GM19372 (cell line): ENCODE results near the gene ZNF580.

Experiments used
- ATAC-seq: cut with Tn5 transposase; IDR thresholded peaks from one replicate; pipeline ENCODE4 v1.9.1; 2021; ENCODE audit warnings: mild to moderate bottlenecking, low read depth, moderate library complexity; ENCODE audit not compliant: unreplicated experiment

Gene ZNF580

DNA sequence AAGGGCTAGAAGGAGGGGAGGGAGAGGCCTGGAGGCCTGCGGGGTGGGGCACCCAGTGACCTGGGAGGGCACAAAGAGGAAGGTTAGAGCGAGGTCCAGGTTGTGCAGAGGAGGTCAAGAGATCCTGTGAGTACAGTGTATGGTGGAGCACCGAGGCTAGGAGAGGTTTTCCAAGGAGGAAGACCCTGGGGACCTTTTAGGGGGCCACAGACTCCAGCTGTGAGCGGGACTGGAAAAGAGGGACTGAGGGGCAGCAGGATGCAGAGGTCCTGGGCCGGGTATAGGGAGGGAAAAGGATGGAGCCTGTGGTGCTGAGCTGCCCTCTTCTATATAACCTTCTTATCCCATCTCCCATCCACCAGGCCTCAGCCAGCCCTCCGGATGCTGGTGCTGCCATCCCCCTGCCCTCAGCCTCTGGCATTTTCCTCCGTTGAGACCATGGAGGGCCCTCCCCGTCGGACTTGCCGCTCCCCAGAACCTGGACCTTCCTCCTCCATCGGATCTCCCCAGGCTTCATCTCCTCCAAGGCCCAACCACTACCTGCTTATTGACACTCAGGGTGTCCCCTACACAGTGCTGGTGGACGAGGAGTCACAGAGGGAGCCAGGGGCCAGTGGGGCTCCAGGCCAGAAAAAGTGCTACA lies 3.5 kb downstream of the ZNF580 start:
- ATAC-seq: no peak

GRCh38 chr19:55644842-55645511 lies 4.2 kb downstream of the ZNF580 start:
- ATAC-seq: no peak

DNA sequence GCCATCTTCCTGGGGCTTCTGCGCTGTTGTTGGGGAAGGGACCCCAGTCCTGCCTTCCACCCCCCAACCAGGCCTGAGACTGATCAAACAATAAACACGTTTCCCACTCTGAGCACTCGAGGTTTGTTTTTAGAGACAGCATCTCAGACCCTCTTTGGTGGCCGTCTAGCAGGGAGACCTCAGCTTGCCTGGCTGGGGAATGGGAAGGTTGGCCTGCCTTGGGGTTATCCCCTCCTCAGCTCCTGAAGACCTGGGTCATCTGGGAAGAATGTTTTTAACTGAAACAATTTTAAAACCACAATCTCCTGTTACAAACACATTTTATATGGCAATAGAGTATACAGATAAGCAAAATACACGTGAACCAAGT lies 4.7 kb downstream of the ZNF580 start:
- ATAC-seq: no peak

- ATAC-seq: no peak
These were observed 6.3 kb downstream of the ZNF580 start for GRCh38 chr19:55646889-55647731.

DNA sequence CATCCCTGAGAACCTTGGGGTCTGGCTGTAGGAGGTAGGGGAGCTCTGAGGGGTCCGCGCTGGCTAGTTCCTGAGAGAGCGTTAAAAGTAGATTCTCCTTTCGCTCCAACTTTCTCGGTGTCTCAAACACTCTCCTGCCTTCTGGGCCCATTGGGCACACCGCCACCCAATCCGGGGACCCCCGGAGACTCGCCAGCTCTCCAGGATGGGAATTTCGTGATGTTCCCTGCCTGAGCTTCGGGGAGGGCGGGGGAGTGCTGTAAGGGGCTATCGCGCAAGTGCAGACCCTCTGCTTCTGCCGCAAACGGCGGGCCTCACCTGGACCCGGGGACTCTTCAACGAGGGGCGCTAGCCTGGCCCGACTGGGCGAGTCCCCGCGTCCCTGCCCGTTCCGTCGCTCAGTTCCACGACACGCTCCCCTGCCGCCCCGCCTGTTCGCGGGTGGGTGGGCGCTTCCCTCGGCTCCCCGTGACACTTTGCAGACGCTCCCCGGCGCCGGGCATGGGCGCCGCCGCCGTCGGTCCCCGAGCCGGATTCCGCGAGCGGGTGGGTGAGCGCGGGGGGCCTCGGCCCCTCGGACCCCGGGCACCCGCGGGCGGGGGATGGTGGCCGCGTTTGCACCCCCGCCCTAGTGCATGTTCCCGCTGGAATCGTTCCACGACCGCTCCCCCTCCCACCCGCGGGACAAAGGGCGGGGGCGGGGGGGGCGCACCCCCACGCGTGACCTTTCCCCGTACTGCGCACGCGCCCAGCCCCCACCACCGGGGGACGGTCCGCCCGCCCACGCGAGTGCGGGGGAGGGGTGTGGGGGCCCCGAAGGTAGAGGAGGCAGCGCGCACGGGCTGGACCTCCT lies 7.2 kb downstream of the ZNF580 start, which contains the start of gene CCDC106:
TSS of gene CCDC106 (plus strand) at position 481 of the 853 bp plus-strand sequence. CDS start 835 bp downstream, outside the sequence.
- no peak for ATAC-seq

- ATAC-seq: no peak
These were observed 7.9 kb downstream of the ZNF580 start for GRCh38 chr19:55648585-55649267.

GRCh38 chr19:55649268-55650125 lies 8.7 kb downstream of the ZNF580 start:
- ATAC-seq: no peak

DNA sequence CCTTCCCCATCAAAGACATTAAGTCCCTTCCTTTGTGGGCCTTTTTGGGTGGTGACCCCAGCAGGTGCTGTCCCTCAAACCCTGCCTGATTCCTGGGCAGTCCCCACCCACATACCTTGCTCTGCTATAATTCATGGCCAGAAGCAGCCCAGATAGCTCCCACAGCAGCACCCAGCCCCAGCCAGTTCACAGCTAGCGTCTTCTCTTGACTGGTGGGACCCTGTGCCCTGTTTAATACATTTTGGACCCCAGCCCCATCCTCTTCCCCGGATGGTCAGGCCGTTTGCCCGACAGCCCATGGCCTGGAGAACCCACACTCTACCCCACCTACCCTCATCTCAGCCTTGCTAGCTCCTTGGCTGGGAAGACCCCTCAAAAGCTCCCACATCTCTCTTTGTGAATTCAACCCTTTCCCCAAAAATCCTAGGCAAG lies 9.3 kb downstream of the ZNF580 start:
- no peak for ATAC-seq

- no peak for ATAC-seq
These were observed 9.9 kb downstream of the ZNF580 start for GRCh38 chr19:55650602-55651230.

- ATAC-seq: no peak
These were observed 10.4 kb downstream of the ZNF580 start for GRCh38 chr19:55651236-55651635.

- ATAC-seq: no peak
These were observed 11.7 kb downstream of the ZNF580 start for GRCh38 chr19:55652311-55653128.

- peak; percentile 46 for ATAC-seq
These were observed 13.0 kb downstream of the ZNF580 start for GRCh38 chr19:55653651-55654322.

DNA sequence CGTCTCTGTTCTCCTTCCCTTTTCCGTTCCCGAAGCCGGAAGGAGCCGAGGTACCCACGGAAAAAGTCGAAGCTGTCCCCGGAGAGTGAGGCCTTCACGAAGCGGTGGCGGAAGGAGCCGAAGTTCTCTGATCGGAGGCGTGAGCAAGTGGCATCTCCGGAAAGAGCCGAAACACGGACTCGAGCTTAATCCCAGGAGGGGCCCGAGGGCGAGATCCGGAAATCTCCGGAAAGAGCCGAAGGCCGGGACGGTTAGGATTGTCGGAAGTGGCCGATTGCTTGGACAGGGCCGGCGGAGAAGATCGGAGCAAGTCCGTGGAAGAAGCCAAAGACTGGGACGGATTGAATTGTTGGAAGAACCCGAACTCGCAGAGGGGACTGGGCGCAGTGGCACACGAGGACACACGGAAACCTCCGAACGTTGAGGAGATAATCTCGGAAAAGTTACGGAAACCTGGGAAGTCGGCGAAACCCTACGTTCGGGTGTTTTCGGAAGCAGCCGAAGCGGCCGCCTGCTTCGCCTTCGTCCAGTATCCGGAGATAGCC lies 13.6 kb downstream of the ZNF580 start:
- peak; percentile 48 for ATAC-seq

DNA sequence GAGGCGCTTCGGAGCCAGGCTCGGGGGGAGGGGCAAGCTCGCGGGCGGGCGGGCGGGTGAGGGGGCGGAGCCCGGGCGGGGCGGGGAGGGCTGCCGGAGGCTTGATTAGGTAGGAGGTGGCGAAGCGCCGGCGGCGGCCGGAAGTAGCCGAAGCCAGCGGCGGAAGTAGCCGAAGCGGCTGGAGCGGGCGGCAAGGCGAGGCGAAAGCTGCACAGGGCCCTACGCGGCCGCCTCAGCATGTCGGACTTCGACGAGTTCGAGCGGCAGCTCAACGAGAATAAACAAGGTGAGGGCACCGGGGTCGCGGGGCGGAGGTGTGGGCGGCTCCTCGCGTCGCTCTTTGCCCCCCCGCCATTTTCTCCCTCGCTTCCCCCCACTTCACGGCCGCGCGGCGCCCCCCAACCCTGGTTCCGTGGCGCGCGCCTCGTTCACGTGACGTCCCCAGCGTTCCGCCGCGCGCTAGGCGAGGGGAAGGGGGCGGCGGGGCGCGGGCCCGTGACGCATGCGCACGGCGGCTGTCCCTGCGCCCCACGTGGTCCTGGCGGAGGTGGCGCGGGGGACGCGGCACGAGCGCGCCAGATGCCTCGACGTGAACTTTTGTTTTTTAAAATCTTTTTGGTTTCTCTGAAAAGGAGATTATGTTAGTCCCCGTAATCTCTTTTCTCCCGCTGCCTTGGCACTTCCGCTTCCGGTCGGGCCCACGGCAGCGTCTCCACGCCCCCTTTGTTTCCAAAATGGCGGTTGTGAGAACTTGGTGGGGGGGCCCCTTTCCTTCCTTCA lies 14.3 kb downstream of the ZNF580 start, which contains the start of gene U2AF2:
TSS of gene U2AF2 (plus strand) at position 168 of the 780 bp plus-strand sequence. CDS start at position 238, 70 bp downstream.
- peak; percentile 37 for ATAC-seq

GRCh38 chr19:55655648-55656040 lies 14.8 kb downstream of the ZNF580 start:
- no peak for ATAC-seq

DNA sequence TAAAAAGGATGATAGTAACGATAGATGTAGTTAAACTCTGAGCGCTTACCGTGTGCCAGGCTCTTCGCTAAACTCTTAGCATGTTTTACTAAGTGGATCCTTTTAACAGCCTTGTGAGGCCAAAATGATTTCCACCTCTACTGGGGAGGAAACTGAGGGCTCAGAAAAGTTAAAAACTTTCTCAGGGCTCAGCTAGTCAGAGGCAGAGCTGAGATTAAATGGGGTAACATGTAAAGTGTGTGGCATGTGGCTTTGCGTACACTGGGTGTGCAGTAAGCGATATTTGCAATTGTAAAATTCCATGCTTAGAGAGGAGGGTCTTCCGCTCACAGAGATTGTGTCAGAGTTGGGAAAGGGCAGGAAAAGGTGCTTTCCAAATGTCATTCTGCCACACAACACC lies 15.8 kb downstream of the ZNF580 start:
- ATAC-seq: no peak
